HCT116 (cell line): ENCODE data around the gene TIGD2.

Experiments
- CBX3 ChIP-seq: IDR thresholded peaks from 2 replicates; pipeline ENCODE4 v1.6.1; 2012; ENCODE audit warnings: low read depth
- CEBPB ChIP-seq: IDR thresholded peaks from 2 replicates; pipeline ENCODE4 v1.6.1; 2012; ENCODE audit warnings: low read depth
- CTCF ChIP-seq, 3 experiments: fragments of 200-600 bp in 1 of 3; sonication (generic) in 1 of 3; IDR thresholded peaks in 2 of 3; conservative IDR thresholded peaks in 1 of 3; 2 replicates each; pipeline ENCODE4 v1.5.1; 2012 to 2017; ENCODE audit warnings: low read depth in 2 of 3, low read length in 2 of 3, antibody characterized with exemption in 1 of 3, borderline replicate concordance in 1 of 3, control low read depth in 1 of 3, mild to moderate bottlenecking in 1 of 3, mixed read lengths in 1 of 3, mixed run types in 1 of 3, moderate library complexity in 1 of 3; ENCODE audit not compliant: insufficient read depth in 1 of 3
- ELF1 ChIP-seq: IDR thresholded peaks from 2 replicates; pipeline ENCODE4 v1.6.1; 2012; ENCODE audit warnings: low read depth, borderline replicate concordance
- POLR2A ChIP-seq: IDR thresholded peaks from 2 replicates; pipeline ENCODE4 v1.7.0; 2011; ENCODE audit warnings: borderline replicate concordance; ENCODE audit not compliant: insufficient read depth, insufficient read length; ENCODE audit errors: extremely low read depth
- POLR2AphosphoS5 ChIP-seq: IDR thresholded peaks from 2 replicates; pipeline ENCODE4 v1.6.1; 2011; ENCODE audit warnings: mild to moderate bottlenecking, low read depth, low read length, moderate library complexity
- RAD21 ChIP-seq: IDR thresholded peaks from 2 replicates; pipeline ENCODE4 v1.6.1; 2012; ENCODE audit warnings: low read depth, mild to moderate bottlenecking
- SIN3A ChIP-seq: IDR thresholded peaks from 2 replicates; pipeline ENCODE4 v1.6.1; 2012; ENCODE audit warnings: low read depth
- TCF7L2 ChIP-seq: IDR thresholded peaks from 2 replicates; pipeline ENCODE4 v1.7.0; 2011; ENCODE audit warnings: borderline replicate concordance, inconsistent platforms; ENCODE audit not compliant: insufficient read depth, insufficient read length; ENCODE audit errors: extremely low read depth

GRCh38 chr4:89105726-89106125, 5.6 kb upstream of the TIGD2 start:
- TF ChIP-seq POLR2AphosphoS5 (no peak), SIN3A (no peak), TCF7L2 (no peak), POLR2A (no peak), ELF1 (no peak), CTCF (IDR thresholded peaks at IDR 0.05 in 2 of 3, conservative IDR thresholded peaks at IDR 0.05 in 1 of 3; ENCODE audit: borderline replicate concordance in 1 of 3, insufficient read depth in 1 of 3, low read depth in 2 of 3, low read length in 2 of 3) (no peak), CEBPB (no peak), CBX3 (no peak), RAD21 (no peak)
